ENCODE measurements around the gene CD99L2. TPM values are rescaled to one million over a fixed set of nuclear protein-coding genes. Genes with fewer than 3 reads are reported as not detected.

The CD99L2 gene
- total RNA-seq, 4 donors from 2014 or later, result 12.3 to 22.4 (median 16.5) TPM

DNA sequence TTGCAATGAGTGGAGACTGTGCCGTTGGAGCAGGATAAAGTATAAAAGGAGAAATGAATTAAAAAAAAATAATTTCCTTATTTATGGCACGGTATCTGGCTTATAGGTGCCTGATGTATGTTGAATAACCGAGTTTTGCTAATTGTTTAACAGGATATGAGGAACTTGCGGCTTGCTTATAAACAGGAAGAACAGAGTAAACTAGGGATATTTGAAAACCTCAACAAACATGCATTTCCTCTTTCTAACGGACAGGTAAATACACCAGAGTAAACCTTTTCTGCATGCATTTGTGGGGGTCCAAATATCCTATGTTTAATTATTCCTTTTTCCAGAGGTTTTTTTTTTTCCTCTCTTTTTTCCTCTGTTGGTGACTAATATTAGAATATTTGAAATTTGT is 168.5 kb downstream of the CD99L2 start:
- H3K36me3 ChIP-seq, result no peaks in the 10 kb centered on the region
- no peaks in the 10 kb centered on the region for H3K27me3 ChIP-seq
- in situ Hi-C loops (cut with MboI; ENCODE audit: low pct_ligation_motif_present in 1 of 4, low pct_unique_long_range_greater_than_20kb in 1 of 4, low sequenced_read_pairs in 3 of 4) (no loop called here), intact Hi-C loops (cut with DNase I; ENCODE audit: low total_unique reads) (no loop called here)
- no peaks in the 10 kb centered on the region for H3K9me3 ChIP-seq
- WGBS, 2 donors (ENCODE audit: low coverage in 1 of 2), result 62 to 83% methylated on average over 2 to 5 of the region's 5 CpGs
- TF ChIP-seq EP300 (IDR thresholded peaks at IDR 0.05; ENCODE audit: low read depth) (no peak), POLR2A (IDR thresholded peaks at IDR 0.05) (no peak), POLR2AphosphoS5 (IDR thresholded peaks at IDR 0.05) (no peak)
- TF ChIP-seq, protein P1, sequence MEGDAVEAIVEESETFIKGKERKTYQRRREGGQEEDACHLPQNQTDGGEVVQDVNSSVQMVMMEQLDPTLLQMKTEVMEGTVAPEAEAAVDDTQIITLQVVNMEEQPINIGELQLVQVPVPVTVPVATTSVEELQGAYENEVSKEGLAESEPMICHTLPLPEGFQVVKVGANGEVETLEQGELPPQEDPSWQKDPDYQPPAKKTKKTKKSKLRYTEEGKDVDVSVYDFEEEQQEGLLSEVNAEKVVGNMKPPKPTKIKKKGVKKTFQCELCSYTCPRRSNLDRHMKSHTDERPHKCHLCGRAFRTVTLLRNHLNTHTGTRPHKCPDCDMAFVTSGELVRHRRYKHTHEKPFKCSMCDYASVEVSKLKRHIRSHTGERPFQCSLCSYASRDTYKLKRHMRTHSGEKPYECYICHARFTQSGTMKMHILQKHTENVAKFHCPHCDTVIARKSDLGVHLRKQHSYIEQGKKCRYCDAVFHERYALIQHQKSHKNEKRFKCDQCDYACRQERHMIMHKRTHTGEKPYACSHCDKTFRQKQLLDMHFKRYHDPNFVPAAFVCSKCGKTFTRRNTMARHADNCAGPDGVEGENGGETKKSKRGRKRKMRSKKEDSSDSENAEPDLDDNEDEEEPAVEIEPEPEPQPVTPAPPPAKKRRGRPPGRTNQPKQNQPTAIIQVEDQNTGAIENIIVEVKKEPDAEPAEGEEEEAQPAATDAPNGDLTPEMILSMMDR (IDR thresholded peaks at IDR 0.05), result no peak
- DNase-seq, result no peak
- H3K4me3 ChIP-seq, result no peak overlapping the region
- no peak overlapping the region for H3K27ac ChIP-seq
- no peaks in the 10 kb centered on the region for H3K4me1 ChIP-seq

DNA sequence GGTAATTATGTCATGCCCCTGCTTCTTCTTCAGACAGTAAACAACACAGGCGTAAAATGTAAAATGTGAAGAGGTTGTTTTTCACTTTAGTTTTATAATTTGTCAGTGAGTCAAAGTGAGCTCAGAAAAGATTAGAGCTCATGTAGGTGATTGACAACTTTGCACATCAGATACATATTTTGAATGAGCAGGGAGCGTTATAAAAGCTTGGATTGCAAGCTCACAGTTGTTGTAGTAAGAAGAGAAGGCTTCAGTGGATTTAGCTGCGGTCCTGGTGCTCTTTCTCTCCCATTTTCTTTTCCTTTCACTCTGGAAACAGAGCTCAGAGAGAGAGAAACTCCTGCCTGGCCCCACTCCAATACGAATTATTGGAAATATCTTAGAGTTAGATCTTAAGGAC is 178.8 kb downstream of the CD99L2 start:
- Histone ChIP-seq H3K9me3 (no peaks in the 10 kb centered on the region), H3K4me3 (no peak overlapping the region), H3K27me3 (no peaks in the 10 kb centered on the region), H3K27ac (no peak overlapping the region), H3K36me3 (no peaks in the 10 kb centered on the region), H3K4me1 (no peaks in the 10 kb centered on the region)
- 72 to 93% methylated on average over 2 to 4 of the region's 4 CpGs for WGBS, 2 donors (ENCODE audit: low coverage in 1 of 2)
- DNase-seq, result no peak
- intact Hi-C loops (cut with DNase I; ENCODE audit: low total_unique reads) (no loop called here), in situ Hi-C loops (cut with MboI; ENCODE audit: low pct_ligation_motif_present in 1 of 4, low pct_unique_long_range_greater_than_20kb in 1 of 4, low sequenced_read_pairs in 3 of 4) (loop anchor here in 1 of 4 donors (25.0 kb wide), 1 partner anchor 757 kb away; no protein-coding TSS in a partner anchor)
- no peak for TF ChIP-seq POLR2AphosphoS5 (IDR thresholded peaks at IDR 0.05)
- TF ChIP-seq, protein P1 (IDR thresholded peaks at IDR 0.05), result no peak
- TF ChIP-seq EP300 (IDR thresholded peaks at IDR 0.05; ENCODE audit: low read depth), result no peak
- TF ChIP-seq POLR2A (IDR thresholded peaks at IDR 0.05), result no peak

Other genes starting within 250 kb of the CD99L2 start
- gene MTMR1, start 205.3 kb downstream of the CD99L2 start, total RNA-seq, result 10 to 100 TPM; 14.6 to 25.5 (median 21.1) TPM
- gene HMGB3, start 84.7 kb upstream of the CD99L2 start, total RNA-seq, result 10 to 100 TPM in 2 of 4 donors, 1 to 10 TPM in 2; 2.6 to 23.2 (median 8.6) TPM